AG04450 (cell line): ENCODE results near the gene MCFD2. TPM values are rescaled to one million over a fixed set of nuclear protein-coding genes. Genes with fewer than 3 reads are reported as not detected.
"Not testable (repeated sequence)": the region's sequence is repeated elsewhere in the genome, so short reads cannot be mapped to it uniquely, and the experiment has no call there.

ENCODE experiments used
- CTCF ChIA-PET: fragments of 300-600, 350-600 bp; formaldehyde crosslinking; extraction: SDS; loops from one replicate; lab custom pipeline; 2022; ENCODE audit warnings: antibody characterized with exemption, inconsistent platforms; lab: Charles Lee
- POLR2A ChIA-PET: fragments of 350-600 bp; formaldehyde crosslinking; extraction: SDS; loops from one replicate; lab custom pipeline; 2021; ENCODE audit warnings: antibody characterized with exemption, inconsistent platforms; lab: Yijun Ruan, JAX
- DNase-seq: peaks from one replicate; pipeline ENCODE4 v3.0.0-alpha.2; 2011; ENCODE audit warnings: low read depth, low spot score
- H3K27ac ChIP-seq: one replicate; pipeline ENCODE4 v1.5.1; 2012; ENCODE audit warnings: low read depth, low read length, control low read depth
- H3K27me3 ChIP-seq: one replicate; pipeline ENCODE4 v1.6.0; 2012; ENCODE audit warnings: low read length; ENCODE audit not compliant: control insufficient read depth, insufficient read depth
- H3K4me3 ChIP-seq: 2 replicates; pipeline ENCODE4 v1.5.1; 2011; ENCODE audit warnings: mild to moderate bottlenecking, low read depth, low read length, control low read depth
- H3K9me3 ChIP-seq: 2 replicates; pipeline ENCODE4 v1.5.1; 2012; ENCODE audit warnings: low read length; ENCODE audit not compliant: control insufficient read depth, insufficient read depth
- CTCF ChIP-seq: IDR thresholded peaks from 2 replicates; pipeline ENCODE4 v1.5.1; 2011; ENCODE audit warnings: low read depth, low read length, control low read depth, inconsistent platforms
- polyA plus RNA-seq: library from polyadenylated mRNA; depleted of rRNA; stranded (reverse); fragments of >200 nt; gene quantifications from 2 replicates; pipeline ENCODE4 v1.2.3, GENCODE V29; 2011

The MCFD2 gene
- polyA plus RNA-seq, 1 experiment, result 231 TPM

GRCh38 chr2:46878886-46879285, 36.7 kb downstream of the MCFD2 start:
- H3K27ac ChIP-seq, result peak overlapping the region; percentile 68
- no peaks in the 10 kb centered on the region for H3K27me3 ChIP-seq
- peak; percentile 7; the same call in 1 of the 2 replicates for TF ChIP-seq CTCF
- ChIA-PET CTCF (interaction anchor here (0.6 kb wide), 1 partner anchor 18 kb away, joined by 3 read pairs; no protein-coding TSS in a partner anchor), POLR2A (interaction anchor here (0.7 kb wide), 1 partner anchor 64 kb away, joined by 3 read pairs; no protein-coding TSS in a partner anchor)
- DNase-seq, result no peak
- H3K9me3 ChIP-seq, result no peaks in the 10 kb centered on the region
- H3K4me3 ChIP-seq, result no peak overlapping the region

GRCh38 chr2:46878240-46878877, 37.2 kb downstream of the MCFD2 start:
- Histone ChIP-seq H3K9me3 (no peaks in the 10 kb centered on the region), H3K27ac (peak overlapping the region; percentile 68), H3K4me3 (no peak overlapping the region), H3K27me3 (no peaks in the 10 kb centered on the region)
- CTCF ChIA-PET, result no interaction called here
- no peak for DNase-seq
- TF ChIP-seq CTCF, result no peak
- POLR2A ChIA-PET, result interaction anchor here (0.7 kb wide), 1 partner anchor 64 kb away, joined by 3 read pairs; no protein-coding TSS in a partner anchor

GRCh38 chr2:46877619-46878113, 37.9 kb downstream of the MCFD2 start:
- Histone ChIP-seq H3K27ac (no peak overlapping the region), H3K9me3 (no peaks in the 10 kb centered on the region), H3K27me3 (no peaks in the 10 kb centered on the region), H3K4me3 (no peak overlapping the region)
- no peak for DNase-seq
- TF ChIP-seq CTCF, result no peak
- ChIA-PET CTCF (interaction anchor here (0.8 to 1.2 kb wide), 4 partner anchors 19 to 260 kb away, joined by 3 to 4 read pairs (median 3); no protein-coding TSS in a partner anchor), POLR2A (interaction anchor here (1.2 kb wide), 1 partner anchor 28 kb away, joined by 6 read pairs; no protein-coding TSS in a partner anchor)

- POLR2A ChIA-PET, result interaction anchor here (0.6 to 1.2 kb wide), 4 partner anchors 21 to 171 kb away, joined by 3 to 6 read pairs (median 3); no protein-coding TSS in a partner anchor
- DNase-seq, result no peak
- Histone ChIP-seq H3K4me3 (no peak overlapping the region), H3K9me3 (no peaks in the 10 kb centered on the region), H3K27ac (peak overlapping the region; percentile 63), H3K27me3 (no peaks in the 10 kb centered on the region)
- CTCF ChIA-PET, result interaction anchor here (0.8 to 2.0 kb wide), 6 partner anchors 19 to 259 kb away, joined by 3 to 5 read pairs (median 4); no protein-coding TSS in a partner anchor
- TF ChIP-seq CTCF, result peak; percentile 61
Observed at GRCh38 chr2:46876741-46877384, 38.7 kb downstream of the MCFD2 start.

GRCh38 chr2:46875962-46876689, 39.5 kb downstream of the MCFD2 start:
- POLR2A ChIA-PET, result interaction anchor here (0.6 to 1.2 kb wide), 4 partner anchors 19 to 170 kb away, joined by 3 to 6 read pairs (median 4); no protein-coding TSS in a partner anchor
- H3K27me3 ChIP-seq, H3K9me3 ChIP-seq, DNase-seq, H3K4me3 ChIP-seq: not testable (repeated sequence)
- CTCF ChIA-PET, result interaction anchor here (1.0 to 2.0 kb wide), 4 partner anchors 9 to 242 kb away, joined by 4 to 5 read pairs (median 4); no protein-coding TSS in a partner anchor
- peak overlapping the region; percentile 22 for H3K27ac ChIP-seq
